Activated naive CD4-positive, alpha-beta T cell treated with anti-CD3 and anti-CD28 coated beads, Interleukin-2, amount 10 ng/mL, durations not matched to agents 7 days and 5 days (primary cell): ENCODE data around the gene TMEM167B.

Source experiments
- CTCF ChIA-PET: fragments of 350-600 bp; sonication (Branson Sonifier 250); formaldehyde crosslinking; loops from one replicate; lab custom pipeline; 2021; ENCODE audit warnings: antibody characterized with exemption; lab: Charles Lee
- DNase-seq: peaks from one replicate; pipeline ENCODE4 v3.0.0-alpha.2; 2020
- H3K27ac Mint-ChIP-seq: one replicate; pipeline ENCODE4 v1.8.0; 2021; ENCODE audit warnings: mild to moderate bottlenecking, moderate library complexity, mixed read lengths
- H3K27me3 Mint-ChIP-seq: one replicate; pipeline ENCODE4 v1.8.0; 2021; ENCODE audit warnings: mild to moderate bottlenecking, mixed read lengths
- H3K36me3 Mint-ChIP-seq: one replicate; pipeline ENCODE4 v1.8.0; 2021; ENCODE audit warnings: mixed read lengths
- H3K4me1 Mint-ChIP-seq: one replicate; pipeline ENCODE4 v1.8.0; 2021; ENCODE audit warnings: mixed read lengths
- H3K4me3 Mint-ChIP-seq: one replicate; pipeline ENCODE4 v1.8.0; 2021; ENCODE audit warnings: mild to moderate bottlenecking, moderate library complexity, mixed read lengths
- H3K9me3 Mint-ChIP-seq: one replicate; pipeline ENCODE4 v1.8.0; 2021; ENCODE audit warnings: mixed read lengths

Gene TMEM167B

GRCh38 chr1:109091839-109092193 lies 1.3 kb downstream of the TMEM167B start:
- H3K27ac Mint-ChIP-seq = peak overlapping the region; percentile 97
- CTCF ChIA-PET = interaction anchor here (0.8 to 3.1 kb wide), 4 partner anchors 8 to 20 kb away, joined by 3 to 18 read pairs (median 10); partner anchors contain the start of gene TAF13
- H3K4me3 Mint-ChIP-seq = peak overlapping the region; percentile 92
- H3K27me3 Mint-ChIP-seq = no peaks in the 10 kb centered on the region
- DNase-seq = no peak
- H3K36me3 Mint-ChIP-seq = peaks cover 40% of the 10 kb centered on the region
- no peaks in the 10 kb centered on the region for H3K9me3 Mint-ChIP-seq
- H3K4me1 Mint-ChIP-seq = peaks cover 39% of the 10 kb centered on the region

- H3K36me3 Mint-ChIP-seq = peaks cover 38% of the 10 kb centered on the region
- H3K27ac Mint-ChIP-seq = no peak overlapping the region
- CTCF ChIA-PET = no interaction called here
- no peak overlapping the region for H3K4me3 Mint-ChIP-seq
- no peaks in the 10 kb centered on the region for H3K27me3 Mint-ChIP-seq
- DNase-seq = no peak
- H3K9me3 Mint-ChIP-seq = no peaks in the 10 kb centered on the region
- H3K4me1 Mint-ChIP-seq = peaks cover 37% of the 10 kb centered on the region
These were observed 3.8 kb downstream of the TMEM167B start for GRCh38 chr1:109094377-109094803.

GRCh38 chr1:109094871-109095270 lies 4.3 kb downstream of the TMEM167B start:
- peaks cover 35% of the 10 kb centered on the region for H3K36me3 Mint-ChIP-seq
- CTCF ChIA-PET = no interaction called here

GRCh38 chr1:109095631-109096030 lies 5.1 kb downstream of the TMEM167B start:
- CTCF ChIA-PET = no interaction called here
- DNase-seq = no peak
- Mint-ChIP-seq H3K27ac (no peak overlapping the region), H3K9me3 (no peaks in the 10 kb centered on the region), H3K36me3 (peaks cover 34% of the 10 kb centered on the region), H3K4me1 (peaks cover 32% of the 10 kb centered on the region), H3K4me3 (no peak overlapping the region), H3K27me3 (peaks cover 4% of the 10 kb centered on the region)

More at GRCh38 chr1:109094871-109095270, 4.3 kb downstream of the TMEM167B start:
- no peak for DNase-seq
- Mint-ChIP-seq H3K9me3 (no peaks in the 10 kb centered on the region), H3K27ac (peak overlapping the region; percentile 11), H3K4me3 (no peak overlapping the region), H3K27me3 (peaks cover under 1% of the 10 kb centered on the region), H3K4me1 (peaks cover 36% of the 10 kb centered on the region)

- Mint-ChIP-seq H3K9me3 (no peaks in the 10 kb centered on the region), H3K36me3 (peaks cover 32% of the 10 kb centered on the region), H3K27ac (no peak overlapping the region), H3K4me3 (no peak overlapping the region), H3K27me3 (peaks cover 4% of the 10 kb centered on the region), H3K4me1 (peaks cover 36% of the 10 kb centered on the region)
- CTCF ChIA-PET = no interaction called here
- DNase-seq = no peak
These were observed 5.6 kb downstream of the TMEM167B start for GRCh38 chr1:109096120-109096519.

- Mint-ChIP-seq H3K36me3 (peaks cover 16% of the 10 kb centered on the region), H3K27me3 (peaks cover 4% of the 10 kb centered on the region), H3K4me3 (peak overlapping the region; percentile 92), H3K27ac (peak overlapping the region; percentile 92), H3K4me1 (peaks cover 18% of the 10 kb centered on the region), H3K9me3 (no peaks in the 10 kb centered on the region)
- CTCF ChIA-PET = interaction anchor here (0.6 to 5.0 kb wide), 15 partner anchors 9 to 408 kb away, joined by 3 to 45 read pairs (median 3); partner anchors contain the start of genes ATXN7L2, PRPF38B, TAF13 and TMEM167B
- peak; percentile 98 for DNase-seq
These were observed 9.6 kb downstream of the TMEM167B start for GRCh38 chr1:109099938-109100773.

GRCh38 chr1:109104364-109105151 lies 14.0 kb downstream of the TMEM167B start:
- DNase-seq = no peak
- peaks cover 13% of the 10 kb centered on the region for H3K4me1 Mint-ChIP-seq
- no peak overlapping the region for H3K27ac Mint-ChIP-seq
- peaks cover 13% of the 10 kb centered on the region for H3K36me3 Mint-ChIP-seq
- H3K9me3 Mint-ChIP-seq = no peaks in the 10 kb centered on the region
- CTCF ChIA-PET = no interaction called here
- H3K4me3 Mint-ChIP-seq = no peak overlapping the region
- H3K27me3 Mint-ChIP-seq = peaks cover 21% of the 10 kb centered on the region

- CTCF ChIA-PET = no interaction called here
- H3K9me3 Mint-ChIP-seq = no peaks in the 10 kb centered on the region
- no peak overlapping the region for H3K4me3 Mint-ChIP-seq
- peaks cover 28% of the 10 kb centered on the region for H3K27me3 Mint-ChIP-seq
- DNase-seq = no peak
- H3K27ac Mint-ChIP-seq = no peak overlapping the region
- H3K4me1 Mint-ChIP-seq = peaks cover 7% of the 10 kb centered on the region
- H3K36me3 Mint-ChIP-seq = peaks cover 9% of the 10 kb centered on the region
These were observed 15.3 kb downstream of the TMEM167B start for GRCh38 chr1:109105881-109106280.

GRCh38 chr1:109107785-109108184 lies 17.2 kb downstream of the TMEM167B start:
- DNase-seq = no peak
- Mint-ChIP-seq H3K4me3 (no peak overlapping the region), H3K36me3 (peaks cover 5% of the 10 kb centered on the region), H3K4me1 (peaks cover 7% of the 10 kb centered on the region), H3K27me3 (peaks cover 46% of the 10 kb centered on the region), H3K9me3 (no peaks in the 10 kb centered on the region), H3K27ac (no peak overlapping the region)
- CTCF ChIA-PET = interaction anchor here (1.1 kb wide), 1 partner anchor 15 kb away, joined by 3 read pairs; no protein-coding TSS in a partner anchor

GRCh38 chr1:109109906-109110305 lies 19.3 kb downstream of the TMEM167B start:
- H3K27ac Mint-ChIP-seq = no peak overlapping the region
- H3K27me3 Mint-ChIP-seq = peaks cover 67% of the 10 kb centered on the region
- no peak overlapping the region for H3K4me3 Mint-ChIP-seq
- no peaks in the 10 kb centered on the region for H3K36me3 Mint-ChIP-seq
- H3K9me3 Mint-ChIP-seq = no peaks in the 10 kb centered on the region
- CTCF ChIA-PET = interaction anchor here (0.9 to 4.0 kb wide), 6 partner anchors 9 to 282 kb away, joined by 3 to 45 read pairs (median 12); partner anchors contain the start of gene TMEM167B
- no peak for DNase-seq
- peaks cover 26% of the 10 kb centered on the region for H3K4me1 Mint-ChIP-seq

GRCh38 chr1:109111386-109112055 lies 21.0 kb downstream of the TMEM167B start:
- Mint-ChIP-seq H3K36me3 (no peaks in the 10 kb centered on the region), H3K9me3 (no peaks in the 10 kb centered on the region), H3K4me1 (peaks cover 27% of the 10 kb centered on the region), H3K4me3 (no peak overlapping the region), H3K27ac (no peak overlapping the region), H3K27me3 (peaks cover 68% of the 10 kb centered on the region)
- no peak for DNase-seq
- CTCF ChIA-PET = interaction anchor here (0.6 to 4.0 kb wide), 16 partner anchors 9 to 419 kb away, joined by 3 to 45 read pairs (median 4); partner anchors contain the start of genes PRPF38B, PSRC1, TAF13 and TMEM167B

GRCh38 chr1:109112056-109112651 lies 21.6 kb downstream of the TMEM167B start:
- CTCF ChIA-PET = interaction anchor here (0.6 to 4.0 kb wide), 24 partner anchors 8 to 420 kb away, joined by 3 to 45 read pairs (median 3); partner anchors contain the start of genes PRPF38B, PSRC1, SARS1 and TAF13
- Mint-ChIP-seq H3K4me3 (no peak overlapping the region), H3K36me3 (no peaks in the 10 kb centered on the region), H3K27me3 (peaks cover 68% of the 10 kb centered on the region), H3K9me3 (no peaks in the 10 kb centered on the region), H3K4me1 (peaks cover 27% of the 10 kb centered on the region), H3K27ac (no peak overlapping the region)
- no peak for DNase-seq

- peak overlapping the region; percentile 67 for H3K4me3 Mint-ChIP-seq
- DNase-seq = peak; percentile 92
- peaks cover 27% of the 10 kb centered on the region for H3K4me1 Mint-ChIP-seq
- peaks cover 62% of the 10 kb centered on the region for H3K27me3 Mint-ChIP-seq
- CTCF ChIA-PET = interaction anchor here (0.7 to 4.0 kb wide), 23 partner anchors 8 to 420 kb away, joined by 3 to 45 read pairs (median 4); partner anchors contain the start of genes PRPF38B, SARS1, TAF13 and TMEM167B
- H3K36me3 Mint-ChIP-seq = no peaks in the 10 kb centered on the region
- no peaks in the 10 kb centered on the region for H3K9me3 Mint-ChIP-seq
- peak overlapping the region; percentile 74 for H3K27ac Mint-ChIP-seq
These were observed 22.2 kb downstream of the TMEM167B start for GRCh38 chr1:109112652-109113285.
